OCI-LY3 (cell line): ENCODE measurements around the gene EPAS1.

Experiments
- H2AFZ ChIP-seq: fragments of 200-600, 300-600 bp; shearing (Covaris generic); 2 replicates; pipeline ENCODE4 v1.6.0; 2014; ENCODE audit warnings: antibody characterized with exemption, low read depth, low read length
- H3K27ac ChIP-seq: fragments of 200-600, 300-600 bp; sonication (generic); 2 replicates; pipeline ENCODE4 v1.5.1; 2014; ENCODE audit warnings: mild to moderate bottlenecking, low read length, moderate library complexity, mixed read lengths
- H3K27me3 ChIP-seq: fragments of 200-600, 300-600 bp; sonication (generic); 2 replicates; pipeline ENCODE4 v1.6.1; 2014; ENCODE audit warnings: low read depth, low read length, mixed read lengths
- H3K36me3 ChIP-seq: fragments of 200-600, 300-600 bp; sonication (generic); replicated peaks from 2 replicates; pipeline ENCODE3; 2014; ENCODE audit warnings: low read depth, low read length, mixed read lengths
- H3K4me1 ChIP-seq: fragments of 300-600, 200-600 bp; sonication (generic); 2 replicates; pipeline ENCODE4 v1.6.1; 2014; ENCODE audit warnings: low read length, mixed read lengths
- H3K4me2 ChIP-seq: fragments of 200-600, 300-600 bp; sonication (generic); 2 replicates; pipeline ENCODE4 v1.6.1; 2014; ENCODE audit warnings: low read length, mixed read lengths
- H3K4me3 ChIP-seq: fragments of 300-600, 200-600 bp; sonication (generic); 2 replicates; pipeline ENCODE4 v1.5.1; 2014; ENCODE audit warnings: antibody characterized with exemption, mild to moderate bottlenecking, low read length, moderate library complexity
- H3K79me2 ChIP-seq: fragments of 300-600, 200-600 bp; shearing (Covaris generic); 2 replicates; pipeline ENCODE4 v1.6.1; 2014; ENCODE audit warnings: mild to moderate bottlenecking, low read length, mixed read lengths
- H3K9ac ChIP-seq: fragments of 300-600, 200-600 bp; shearing (Covaris generic); 2 replicates; pipeline ENCODE4 v1.6.0; 2014; ENCODE audit warnings: mild to moderate bottlenecking, low read length, moderate library complexity
- H3K9me3 ChIP-seq: fragments of 200-600, 300-600 bp; shearing (Covaris generic); 2 replicates; pipeline ENCODE4 v1.6.1; 2014; ENCODE audit warnings: low read length, mixed read lengths; ENCODE audit not compliant: insufficient read depth
- H4K20me1 ChIP-seq: fragments of 200-600, 300-600 bp; sonication (generic); 2 replicates; pipeline ENCODE4 v1.6.1; 2016; ENCODE audit warnings: low read length, mixed read lengths; ENCODE audit not compliant: insufficient read depth
- EZH2phosphoT487 ChIP-seq: fragments of 200-600 bp; shearing (Covaris generic); IDR thresholded peaks from 2 replicates; pipeline ENCODE4 v1.6.1; 2018; ENCODE audit warnings: antibody characterized with exemption, mixed run types, low read depth
- TF ChIP-seq, protein P1 (sequence below): fragments of 200-600, 300-600 bp; sonication (generic); IDR thresholded peaks from 2 replicates; pipeline ENCODE4 v1.5.1; 2014; ENCODE audit warnings: antibody characterized with exemption, low read length, low read depth

EPAS1 gene

DNA sequence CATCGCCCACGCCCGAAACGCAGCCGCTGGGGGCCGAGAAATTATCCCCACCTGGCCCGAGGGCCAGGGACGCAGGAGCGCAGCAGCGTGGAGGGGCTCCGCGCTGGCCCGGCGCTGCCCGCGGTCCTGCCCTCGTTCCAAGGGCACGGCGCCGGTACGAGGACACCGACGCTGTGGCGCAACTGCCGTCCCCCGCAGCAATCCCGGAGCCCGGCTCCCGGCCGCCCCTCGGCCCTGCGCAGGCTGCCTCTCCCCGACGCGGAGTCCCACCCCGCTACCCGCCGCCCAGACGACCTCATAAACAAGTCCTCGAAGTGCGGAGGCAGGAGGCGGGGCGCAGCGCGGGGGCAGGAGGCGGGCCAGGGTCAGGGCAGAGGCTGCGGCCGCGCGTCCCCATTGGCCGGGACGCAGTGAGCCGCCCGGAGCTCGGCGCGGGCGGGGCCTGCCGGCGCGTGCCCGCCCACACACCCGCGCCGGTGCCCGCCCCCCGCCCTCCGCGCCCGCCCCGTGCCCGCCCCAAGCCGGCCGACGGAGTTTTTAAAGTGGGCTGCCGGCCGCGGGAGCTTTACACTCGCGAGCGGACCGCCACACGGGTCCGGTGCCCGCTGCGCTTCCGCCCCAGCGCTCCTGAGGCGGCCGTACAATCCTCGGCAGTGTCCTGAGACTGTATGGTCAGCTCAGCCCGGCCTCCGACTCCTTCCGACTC lies at the start of gene EPAS1:
TSS of gene EPAS1 (plus strand) at position 568 of the 706 bp plus-strand sequence. CDS start 505 bp downstream, outside the sequence.
- H3K9ac ChIP-seq: no peak within 1 kb of the TSS
- H3K36me3 ChIP-seq: no peaks in the 10 kb centered on the region
- no peaks in the 10 kb centered on the region for H3K9me3 ChIP-seq
- H2AFZ ChIP-seq: no peak within 1 kb of the TSS
- no peaks in the 10 kb centered on the region for H3K79me2 ChIP-seq
- no peak within 1 kb of the TSS for H3K4me2 ChIP-seq
- no peak within 1 kb of the TSS for H3K4me3 ChIP-seq
- H4K20me1 ChIP-seq: no peaks in the 10 kb centered on the region
- no peaks in the 10 kb centered on the region for H3K4me1 ChIP-seq
- peaks cover 3% of the 10 kb centered on the region; the same call in 1 of the 2 replicates for H3K27me3 ChIP-seq
- TF ChIP-seq, protein P1, sequence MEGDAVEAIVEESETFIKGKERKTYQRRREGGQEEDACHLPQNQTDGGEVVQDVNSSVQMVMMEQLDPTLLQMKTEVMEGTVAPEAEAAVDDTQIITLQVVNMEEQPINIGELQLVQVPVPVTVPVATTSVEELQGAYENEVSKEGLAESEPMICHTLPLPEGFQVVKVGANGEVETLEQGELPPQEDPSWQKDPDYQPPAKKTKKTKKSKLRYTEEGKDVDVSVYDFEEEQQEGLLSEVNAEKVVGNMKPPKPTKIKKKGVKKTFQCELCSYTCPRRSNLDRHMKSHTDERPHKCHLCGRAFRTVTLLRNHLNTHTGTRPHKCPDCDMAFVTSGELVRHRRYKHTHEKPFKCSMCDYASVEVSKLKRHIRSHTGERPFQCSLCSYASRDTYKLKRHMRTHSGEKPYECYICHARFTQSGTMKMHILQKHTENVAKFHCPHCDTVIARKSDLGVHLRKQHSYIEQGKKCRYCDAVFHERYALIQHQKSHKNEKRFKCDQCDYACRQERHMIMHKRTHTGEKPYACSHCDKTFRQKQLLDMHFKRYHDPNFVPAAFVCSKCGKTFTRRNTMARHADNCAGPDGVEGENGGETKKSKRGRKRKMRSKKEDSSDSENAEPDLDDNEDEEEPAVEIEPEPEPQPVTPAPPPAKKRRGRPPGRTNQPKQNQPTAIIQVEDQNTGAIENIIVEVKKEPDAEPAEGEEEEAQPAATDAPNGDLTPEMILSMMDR: no peak
- TF ChIP-seq EZH2phosphoT487: no peak
- no peak within 1 kb of the TSS for H3K27ac ChIP-seq

DNA sequence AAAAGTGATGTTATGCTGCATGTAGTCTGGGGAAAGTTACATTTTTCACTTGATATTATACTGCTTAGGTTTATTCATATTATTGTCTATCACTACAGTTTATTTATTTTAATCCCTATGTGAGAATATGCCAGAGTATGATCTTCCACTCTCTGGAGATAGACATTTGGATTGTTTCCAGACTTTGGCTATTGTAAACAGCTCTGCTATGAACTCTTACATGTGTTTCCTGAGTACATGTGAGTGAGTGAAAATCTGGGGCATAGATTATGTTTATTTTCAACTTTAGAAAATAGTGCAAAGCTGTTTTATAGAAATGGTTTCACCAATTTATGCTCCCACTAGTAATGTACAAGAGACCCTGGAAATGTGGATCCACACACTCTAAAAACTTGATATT lies 49.0 kb upstream of the EPAS1 start:
- Histone ChIP-seq H3K9ac (no peak overlapping the region), H3K27ac (no peak overlapping the region), H3K36me3 (no peaks in the 10 kb centered on the region), H3K4me1 (no peaks in the 10 kb centered on the region), H3K79me2 (no peaks in the 10 kb centered on the region), H3K27me3 (no peaks in the 10 kb centered on the region), H3K4me3 (no peak overlapping the region), H2AFZ (no peak overlapping the region), H4K20me1 (no peaks in the 10 kb centered on the region), H3K9me3 (no peaks in the 10 kb centered on the region), H3K4me2 (no peak overlapping the region)
- TF ChIP-seq, protein P1: no peak
- no peak for TF ChIP-seq EZH2phosphoT487

DNA sequence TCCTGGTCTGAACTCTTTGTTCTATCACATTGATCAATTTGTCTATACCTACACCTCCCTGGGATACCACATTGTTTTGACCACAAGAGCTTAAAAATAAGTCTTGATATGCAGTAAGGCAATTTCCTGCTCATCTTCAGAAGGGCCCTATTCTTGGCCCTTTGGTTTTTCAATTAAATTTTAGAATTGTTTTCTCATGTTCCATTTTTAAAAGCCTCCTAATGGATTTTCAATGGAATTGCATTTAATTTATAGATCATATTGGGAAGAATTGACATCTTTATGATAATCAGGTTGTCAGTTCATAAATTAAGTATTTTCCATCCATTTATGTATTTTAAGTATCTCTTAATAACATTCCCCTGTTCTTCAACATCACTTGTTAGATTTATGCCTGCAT lies 47.6 kb upstream of the EPAS1 start:
- no peaks in the 10 kb centered on the region for H3K4me1 ChIP-seq
- H3K27me3 ChIP-seq: no peaks in the 10 kb centered on the region
- H3K79me2 ChIP-seq: no peaks in the 10 kb centered on the region
- H3K27ac ChIP-seq: no peak overlapping the region
- H2AFZ ChIP-seq: no peak overlapping the region
- TF ChIP-seq EZH2phosphoT487: no peak
- TF ChIP-seq, protein P1: no peak
- no peaks in the 10 kb centered on the region for H4K20me1 ChIP-seq
- H3K9ac ChIP-seq: no peak overlapping the region
- H3K4me3 ChIP-seq: no peak overlapping the region
- no peaks in the 10 kb centered on the region for H3K9me3 ChIP-seq
- no peaks in the 10 kb centered on the region for H3K36me3 ChIP-seq
- no peak overlapping the region for H3K4me2 ChIP-seq

DNA sequence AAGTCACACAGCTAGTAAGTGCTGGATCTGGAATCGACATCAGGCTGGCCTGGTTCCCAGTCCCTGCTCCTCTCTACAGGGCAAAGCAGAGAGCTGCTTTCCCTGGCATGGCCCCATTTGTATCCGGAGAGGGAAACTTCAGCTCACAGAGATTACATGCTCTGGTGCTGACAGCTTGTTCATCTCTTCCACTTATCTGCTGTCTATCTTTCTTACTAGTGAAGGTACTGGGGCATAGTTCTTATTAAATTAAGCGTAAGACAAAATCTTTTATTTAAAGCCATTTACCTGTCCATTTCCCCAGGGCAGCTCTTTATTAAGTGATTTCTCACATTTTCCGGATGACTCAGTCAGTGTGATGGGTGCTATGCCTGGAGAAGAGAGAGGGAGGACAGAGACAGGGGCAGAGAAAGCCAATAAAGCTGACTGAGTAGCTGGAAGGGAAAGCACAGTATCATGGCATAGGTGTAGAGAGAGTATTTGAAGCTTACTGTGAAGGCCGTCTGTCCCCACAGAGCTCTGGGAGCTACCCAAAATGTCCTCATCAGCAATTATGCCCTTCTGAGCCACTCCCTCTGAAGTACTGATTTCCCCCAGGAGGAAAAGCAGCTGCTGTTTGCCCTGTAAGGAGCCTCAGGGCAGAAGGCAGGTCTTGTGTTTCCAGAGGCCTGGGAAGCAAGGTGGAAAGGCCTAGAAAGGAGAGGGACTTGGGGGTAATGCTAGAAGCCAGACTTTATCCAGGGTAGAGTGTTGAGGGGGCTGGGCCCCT lies 44.1 kb upstream of the EPAS1 start:
- Histone ChIP-seq H3K27me3 (no peaks in the 10 kb centered on the region), H3K4me1 (no peaks in the 10 kb centered on the region), H3K4me2 (no peak overlapping the region), H3K36me3 (no peaks in the 10 kb centered on the region), H3K79me2 (no peaks in the 10 kb centered on the region), H3K27ac (no peak overlapping the region), H2AFZ (no peak overlapping the region), H3K9ac (no peak overlapping the region), H4K20me1 (no peaks in the 10 kb centered on the region), H3K4me3 (no peak overlapping the region), H3K9me3 (no peaks in the 10 kb centered on the region)
- no peak for TF ChIP-seq EZH2phosphoT487
- TF ChIP-seq, protein P1: no peak
